HUDEP-2 (cell line): Measurements from ENCODE around the gene FAM184B.
"Not testable (repeated sequence)": the region's sequence is repeated elsewhere in the genome, so short reads cannot be mapped to it uniquely, and the experiment has no call there.

Experiments
- DNase-seq, 76 experiments: peaks; one replicate each; lab custom pipeline; 2025; ENCODE audit not compliant: unreplicated experiment in 76 of 76; lab: John Stamatoyannopoulos, UW

FAM184B gene

DNA sequence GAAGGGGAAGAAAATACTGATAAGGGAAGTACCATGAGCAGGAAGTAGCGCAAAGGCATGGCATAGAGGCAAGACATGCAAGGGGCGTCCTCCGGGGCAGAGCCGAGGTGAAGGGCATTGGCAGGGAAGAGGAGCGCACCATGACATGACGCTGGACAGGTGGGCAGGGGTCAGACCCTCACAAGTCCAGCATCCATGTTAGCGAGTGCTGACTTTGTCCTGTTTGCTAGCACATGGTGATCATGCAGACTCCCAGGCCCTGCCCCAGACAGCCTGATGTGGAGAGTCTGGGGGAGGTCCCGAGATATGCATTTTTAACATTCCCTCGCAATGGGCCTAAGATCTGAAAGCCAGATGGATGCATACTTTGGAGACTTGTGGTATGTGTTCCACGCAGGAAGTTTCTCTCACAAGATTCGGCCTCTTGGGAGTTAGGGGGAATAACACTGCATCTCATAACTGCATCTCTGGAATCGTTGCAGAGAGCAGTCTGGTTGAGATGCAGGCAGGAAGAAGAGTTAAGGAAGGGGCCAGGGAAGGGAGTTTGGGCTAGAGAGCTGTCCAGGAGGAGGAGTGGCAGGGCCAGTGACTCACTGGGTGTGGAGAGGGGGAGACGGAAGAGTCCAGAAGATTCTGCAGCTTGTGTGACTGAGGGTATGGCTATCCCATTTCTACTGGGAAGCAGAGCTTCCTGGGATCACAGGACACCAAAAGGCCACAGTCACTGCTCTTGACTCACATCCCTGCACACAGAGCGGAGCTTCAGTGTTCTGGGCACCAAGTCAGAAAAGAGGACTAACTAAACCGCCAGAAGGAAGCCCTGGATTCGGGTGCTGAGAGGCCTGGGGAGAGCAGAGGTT is 59.7 kb downstream of the FAM184B start:
- no peak for DNase-seq

DNA sequence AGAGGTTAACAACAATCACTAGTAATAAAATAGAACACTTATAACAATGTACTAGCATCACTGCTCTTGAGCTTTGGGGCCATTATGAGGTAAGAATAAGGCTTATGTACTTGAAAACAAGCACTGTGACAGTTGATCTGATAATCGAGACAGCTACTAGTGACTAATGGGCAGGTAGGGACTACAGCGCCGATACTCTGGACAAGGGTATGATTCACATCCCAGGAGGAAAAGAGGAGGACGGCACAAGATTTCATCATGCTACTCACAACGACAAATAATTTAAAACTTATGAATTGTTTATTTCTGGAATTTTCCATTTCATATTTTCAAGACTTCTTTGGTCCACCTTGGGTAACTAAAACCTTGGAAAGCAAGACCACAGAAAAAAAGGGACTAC is 62.3 kb downstream of the FAM184B start:
- no peak for DNase-seq

DNA sequence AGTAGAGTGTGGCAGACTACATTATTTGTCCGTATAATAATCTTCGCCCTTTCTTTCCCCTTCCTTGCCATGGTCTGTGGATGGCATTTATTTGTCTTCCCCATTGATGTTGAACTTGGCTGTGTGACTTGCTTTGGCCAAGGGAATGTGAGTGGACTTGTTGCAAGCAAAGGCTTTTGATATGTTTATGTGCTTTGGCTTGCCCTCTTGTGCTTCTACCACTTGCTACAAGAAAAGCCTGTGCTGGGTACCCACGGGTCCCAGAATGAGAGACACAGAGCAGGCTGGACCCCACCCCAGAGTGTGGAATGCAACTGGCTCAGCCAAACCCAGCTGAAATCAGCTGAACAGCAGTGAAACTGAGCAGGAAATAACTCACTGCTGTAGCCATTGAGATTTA is 63.0 kb downstream of the FAM184B start:
- no peak for DNase-seq

DNA sequence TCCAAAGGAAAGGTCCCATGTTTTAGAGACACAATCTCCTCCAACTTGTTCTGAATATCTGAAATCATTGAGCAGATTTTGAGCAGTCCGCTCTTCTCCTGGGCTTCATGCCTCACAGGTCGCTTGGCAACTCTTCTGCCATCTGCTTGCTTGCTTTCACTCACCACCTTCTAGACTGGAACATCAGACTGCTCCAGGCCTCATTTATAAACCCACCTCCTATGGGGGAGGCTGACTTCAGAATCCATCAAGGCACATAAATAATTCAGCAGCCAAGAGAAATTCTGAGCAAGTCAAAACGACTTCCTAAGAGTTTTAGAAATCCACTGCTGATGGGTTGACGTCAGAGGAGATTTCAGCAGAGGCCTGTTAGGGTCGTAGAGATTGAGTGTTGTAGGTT is 64.1 kb downstream of the FAM184B start:
- DNase-seq: no peak

DNA sequence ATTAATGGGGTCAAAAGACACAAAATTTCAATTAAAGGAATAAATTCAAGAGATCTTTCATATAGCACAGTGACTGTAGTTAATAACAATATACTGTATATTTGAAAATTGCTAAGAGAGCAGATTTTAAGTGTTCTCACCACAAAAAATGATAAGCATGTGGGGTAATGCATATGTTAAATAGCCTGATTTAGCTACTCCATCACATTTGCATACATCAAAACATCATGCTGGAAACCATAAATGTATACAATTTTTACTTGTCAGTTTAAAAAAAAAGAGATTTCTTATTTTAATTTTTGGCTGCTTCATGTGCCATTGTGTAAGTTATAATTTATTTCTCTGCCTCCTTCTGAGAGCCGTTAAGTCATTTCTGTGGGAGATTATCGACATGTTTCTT is 65.9 kb downstream of the FAM184B start:
- no peak for DNase-seq

DNA sequence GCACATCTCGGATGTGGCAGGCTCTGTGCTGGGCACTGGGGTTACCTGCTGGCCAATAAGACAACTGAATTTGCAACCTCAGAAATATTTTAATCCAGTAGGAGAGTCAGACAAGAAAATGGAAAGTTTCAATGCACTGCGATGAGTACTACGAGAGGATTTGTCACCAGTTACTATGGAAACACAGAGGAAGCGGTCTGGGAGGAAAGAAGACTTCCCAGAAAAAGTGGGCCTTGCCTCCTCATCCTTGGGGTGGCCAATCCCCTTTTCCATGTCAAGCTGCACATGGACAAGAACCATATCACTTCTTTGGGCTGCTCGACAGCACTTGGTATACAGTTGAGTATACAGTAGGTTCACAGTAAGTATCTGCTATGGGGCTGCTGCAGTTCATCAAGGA is 67.6 kb downstream of the FAM184B start:
- no peak for DNase-seq

DNA sequence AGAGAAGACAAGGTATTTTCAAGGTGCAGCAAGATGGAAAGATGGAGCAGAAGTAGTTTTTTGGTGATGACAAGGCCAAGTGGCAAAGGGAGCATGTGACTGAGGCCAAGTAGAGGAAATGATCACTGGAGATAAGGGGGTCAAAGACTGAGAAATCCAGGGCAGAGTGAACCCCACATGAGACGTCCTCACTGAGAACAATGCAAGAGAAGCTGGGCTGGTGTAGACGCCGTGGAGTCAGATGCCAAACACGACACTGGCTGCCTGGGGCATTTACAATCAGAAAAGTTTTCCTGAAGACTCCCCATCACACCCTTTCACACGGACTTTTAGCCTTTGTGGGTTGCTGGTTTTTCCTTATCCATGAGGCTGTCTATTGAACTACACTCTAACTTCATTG is 69.3 kb downstream of the FAM184B start:
- DNase-seq: no peak

DNA sequence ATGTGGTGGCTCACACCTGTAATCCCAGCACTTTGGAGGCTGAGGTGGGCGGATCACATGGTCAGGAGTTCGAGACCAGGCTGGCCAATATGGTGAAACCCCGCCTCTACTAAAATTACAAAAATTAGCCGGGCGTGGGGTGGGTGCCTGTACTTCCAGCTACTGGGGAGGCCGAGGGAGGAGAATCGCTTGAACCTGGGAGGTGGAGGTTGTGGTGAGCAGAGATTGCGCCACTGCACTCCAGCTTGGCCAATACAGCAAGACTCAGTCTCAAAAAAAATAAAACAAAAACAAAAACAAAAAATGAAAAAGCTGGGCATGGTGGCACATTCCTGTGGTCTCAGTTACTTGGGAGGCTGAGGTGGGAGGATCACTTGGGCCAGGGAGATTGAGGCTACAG is 70.2 kb downstream of the FAM184B start:
- not testable (repeated sequence) for DNase-seq

DNA sequence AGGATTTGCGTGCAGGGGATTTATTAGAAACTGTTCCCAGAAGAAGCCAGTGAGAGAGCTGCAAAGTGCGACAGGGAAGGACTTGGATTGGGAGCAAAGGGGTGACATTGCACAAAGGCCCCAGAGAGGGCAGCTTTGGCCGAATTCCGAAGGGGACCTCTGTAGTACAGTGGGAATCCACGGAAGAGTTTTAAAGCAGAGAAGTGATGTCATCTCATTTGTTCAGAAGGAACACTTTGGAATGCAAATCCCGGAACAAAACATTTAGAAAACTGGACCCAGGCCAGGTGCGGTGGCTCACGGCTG is 71.7 kb downstream of the FAM184B start:
- DNase-seq: no peak

DNA sequence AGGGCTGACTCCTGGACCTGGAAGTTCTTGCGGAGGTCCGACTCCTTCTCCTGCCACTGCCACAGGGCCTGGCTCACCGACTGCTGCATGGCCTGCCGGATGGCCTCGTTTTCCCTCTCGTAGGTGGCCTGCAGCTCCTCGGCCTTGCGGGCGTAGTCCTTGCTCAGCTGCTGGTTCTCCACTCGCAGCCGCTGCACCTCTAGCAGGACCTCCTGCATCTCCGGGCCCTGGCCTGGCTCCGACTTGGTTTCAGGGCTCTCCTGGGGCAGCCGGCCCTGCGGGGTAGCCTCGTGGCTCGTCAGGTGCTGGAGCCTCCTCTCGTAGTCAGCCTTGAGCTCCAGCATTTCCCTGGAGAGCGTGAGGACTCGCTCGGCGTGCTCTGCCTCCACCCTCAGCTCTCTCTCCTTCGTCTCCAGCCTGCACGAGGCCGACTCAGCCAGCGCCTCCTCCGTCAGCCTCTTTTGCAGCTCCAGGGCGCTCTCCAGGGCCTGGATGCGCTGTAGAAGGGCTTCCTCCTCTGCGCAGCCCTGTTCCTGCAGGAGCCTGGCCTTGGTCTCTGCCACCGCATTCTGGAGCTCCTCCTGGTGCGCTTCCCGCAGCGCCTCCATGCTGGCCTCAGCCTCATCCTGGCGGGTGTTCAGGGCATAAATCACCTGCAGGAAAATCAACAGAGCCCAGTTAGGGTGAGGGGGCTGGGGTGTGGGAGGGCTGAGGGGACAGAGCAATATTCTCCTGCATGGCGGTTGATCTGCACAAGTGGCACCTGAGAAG is 72.2 kb downstream of the FAM184B start:
- no peak for DNase-seq

DNA sequence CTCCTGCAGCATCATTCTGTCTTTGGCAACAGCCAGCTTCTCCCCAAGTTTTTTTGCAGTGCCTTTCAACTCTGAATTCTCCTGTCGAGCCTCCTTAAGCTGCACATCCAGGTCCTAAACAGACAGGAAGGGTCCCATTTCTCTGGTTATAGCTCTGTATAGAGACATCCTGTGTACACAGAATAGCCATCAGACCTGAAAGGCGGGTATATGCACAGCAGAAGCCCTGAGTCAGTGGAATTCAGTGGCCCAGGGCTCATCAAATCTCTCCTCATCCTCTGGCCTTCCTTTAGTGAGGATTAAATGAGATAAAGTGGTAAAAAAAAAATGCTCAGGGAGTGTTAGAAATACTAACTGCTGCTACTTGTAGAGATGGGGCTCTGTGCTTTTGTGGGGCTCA is 73.8 kb downstream of the FAM184B start:
- no peak for DNase-seq

DNA sequence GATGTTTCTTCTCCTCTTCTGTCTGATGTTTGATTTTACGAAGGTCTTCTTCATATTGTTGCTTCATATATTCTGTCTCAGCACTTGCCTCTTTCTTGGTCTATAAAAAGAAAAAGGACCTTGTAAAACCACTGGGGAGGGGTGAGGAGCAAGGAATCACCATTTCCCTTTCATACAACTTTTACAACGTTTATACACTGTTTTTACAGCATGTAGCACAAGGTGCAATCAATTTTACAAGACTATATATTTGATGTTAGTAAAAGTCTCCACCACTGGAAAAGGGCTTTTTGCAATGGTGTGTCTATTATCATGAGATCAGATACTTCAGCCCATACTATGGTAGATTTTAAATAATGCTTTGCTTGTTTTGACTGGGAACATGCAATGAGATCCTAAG is 76.3 kb downstream of the FAM184B start:
- no peak for DNase-seq

DNA sequence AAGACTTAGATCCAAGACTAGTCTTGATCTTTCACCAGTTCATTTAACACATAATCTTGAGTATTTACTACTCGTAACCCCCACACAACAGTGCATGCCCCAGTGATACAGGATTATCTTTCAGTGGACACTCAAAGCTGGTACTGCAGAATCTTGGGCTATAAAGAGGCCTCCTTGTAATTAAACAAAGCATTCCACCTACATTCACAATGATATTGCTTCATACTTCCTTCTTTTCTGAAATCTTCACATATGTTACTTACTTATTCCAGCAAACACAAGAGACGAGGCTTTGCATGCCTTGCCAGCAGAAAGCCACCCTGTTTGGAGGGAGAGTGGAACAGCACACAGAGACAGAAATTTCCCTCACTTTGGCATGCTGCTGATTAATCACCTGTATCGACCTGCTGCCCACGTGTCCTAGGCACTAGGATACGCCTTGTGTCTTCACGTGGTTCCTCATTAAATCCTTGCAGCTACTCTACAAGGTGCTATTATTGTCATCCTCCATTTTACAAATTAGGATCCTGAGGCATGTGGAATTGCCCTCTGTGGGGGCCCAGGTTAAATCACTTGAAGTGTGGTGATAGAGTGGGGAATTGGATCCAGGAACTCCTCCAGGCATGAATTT is 77.3 kb downstream of the FAM184B start:
- DNase-seq: no peak

DNA sequence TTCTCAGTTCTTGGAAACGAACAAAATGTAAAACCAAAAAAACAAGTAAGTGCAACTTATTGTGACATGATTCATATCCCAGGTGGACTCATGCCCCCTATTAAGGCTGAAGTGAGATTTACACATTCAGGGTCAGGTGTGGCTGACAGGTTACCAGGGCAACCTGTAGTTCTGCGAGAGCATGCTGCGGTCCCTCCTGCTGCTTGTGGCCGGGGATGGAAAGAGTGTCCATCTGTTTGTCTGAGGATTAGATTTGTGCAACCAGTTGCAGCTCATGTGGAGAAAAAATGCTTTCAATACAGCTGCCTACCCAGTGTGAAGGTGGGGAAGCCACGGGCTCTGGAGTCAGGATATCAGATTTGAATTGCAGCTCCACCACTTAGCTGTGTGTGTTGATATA is 78.8 kb downstream of the FAM184B start:
- no peak for DNase-seq

DNA sequence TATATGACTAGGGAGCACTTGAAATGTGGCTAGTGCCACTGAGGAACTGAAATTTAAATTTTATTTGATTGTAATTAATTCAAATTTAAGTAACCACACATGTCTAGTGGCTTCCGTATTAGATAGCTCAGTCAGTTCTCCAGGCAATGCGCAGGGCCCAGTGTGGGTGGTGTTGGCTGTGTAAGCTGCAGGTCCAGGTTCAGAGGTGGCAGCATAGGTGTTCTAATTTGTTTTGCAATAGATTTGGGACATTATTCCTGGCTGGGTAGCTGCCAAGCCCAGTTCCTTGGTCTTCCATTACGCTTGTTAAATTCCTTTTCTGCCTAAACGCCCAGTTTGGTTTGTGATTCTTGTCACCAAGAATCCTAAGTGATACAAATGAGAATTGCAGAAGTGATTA is 79.5 kb downstream of the FAM184B start:
- DNase-seq: no peak

DNA sequence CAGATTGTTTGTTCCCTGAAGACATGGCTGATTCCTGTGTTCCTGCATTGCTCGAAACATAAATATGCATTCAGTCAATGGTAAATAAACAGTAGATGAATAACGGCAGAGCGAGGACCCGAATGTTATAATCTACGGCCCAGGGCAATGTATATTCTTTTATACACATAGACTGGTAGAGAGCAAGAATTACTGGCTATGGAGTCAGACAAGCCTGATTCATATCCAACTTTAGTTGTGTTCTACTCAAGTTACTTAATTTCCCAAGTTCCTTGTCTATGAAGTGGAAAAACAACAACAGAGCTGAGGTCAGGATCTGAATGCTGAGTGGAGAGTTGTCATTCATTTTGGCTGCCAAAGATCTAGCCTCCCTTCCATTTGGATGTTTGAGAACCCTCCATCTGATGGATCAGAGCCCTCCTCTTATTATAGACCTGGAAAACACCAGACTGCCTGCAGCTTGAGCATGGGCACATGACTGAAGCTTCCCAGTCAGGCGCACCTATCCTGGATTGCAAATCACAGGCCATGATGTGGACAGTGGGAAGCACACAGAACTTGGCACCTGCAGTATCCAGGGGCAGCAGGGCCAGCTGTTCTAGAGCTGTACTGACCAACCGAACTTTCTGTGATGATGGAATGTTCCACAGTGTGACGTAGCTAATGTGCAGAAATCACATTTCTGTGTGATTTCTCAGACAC is 80.1 kb downstream of the FAM184B start:
- DNase-seq: no peak

DNA sequence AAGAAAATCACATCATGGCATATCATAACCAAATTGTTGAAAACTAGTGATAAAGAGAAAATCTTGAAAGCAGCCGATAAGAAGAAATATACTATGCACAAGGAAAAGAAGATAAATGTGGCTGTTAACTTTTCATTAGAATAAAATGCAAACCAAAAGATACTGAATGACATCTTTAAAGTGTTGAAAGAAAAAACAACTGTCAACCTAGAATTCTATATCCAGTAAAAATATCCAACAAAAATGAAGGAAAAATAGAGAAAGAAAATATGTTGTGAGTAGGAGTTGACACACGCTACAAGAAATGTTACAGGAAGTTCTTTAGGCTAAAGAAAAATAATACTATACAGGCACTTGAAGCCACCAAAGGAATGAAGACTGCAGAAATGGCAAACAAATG is 82.0 kb downstream of the FAM184B start:
- no peak for DNase-seq

DNA sequence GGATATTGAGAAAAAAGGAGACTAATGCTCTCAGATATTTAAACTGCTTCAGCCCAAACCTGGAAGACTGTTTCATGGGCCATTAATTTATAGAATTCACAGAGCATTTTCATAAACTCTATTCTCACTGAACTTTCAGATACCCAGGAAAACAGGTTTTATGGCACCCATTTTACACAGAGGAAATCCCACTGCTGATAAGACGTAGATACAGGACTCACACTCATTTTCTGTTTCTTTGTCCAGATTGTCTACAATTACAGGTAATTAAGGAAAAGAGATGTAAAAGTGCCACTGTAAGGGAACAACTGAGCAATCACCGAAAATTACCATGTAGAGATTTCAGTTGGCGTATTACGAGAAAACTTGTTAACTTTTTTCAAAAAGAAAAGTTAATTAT is 83.3 kb downstream of the FAM184B start:
- no peak for DNase-seq

DNA sequence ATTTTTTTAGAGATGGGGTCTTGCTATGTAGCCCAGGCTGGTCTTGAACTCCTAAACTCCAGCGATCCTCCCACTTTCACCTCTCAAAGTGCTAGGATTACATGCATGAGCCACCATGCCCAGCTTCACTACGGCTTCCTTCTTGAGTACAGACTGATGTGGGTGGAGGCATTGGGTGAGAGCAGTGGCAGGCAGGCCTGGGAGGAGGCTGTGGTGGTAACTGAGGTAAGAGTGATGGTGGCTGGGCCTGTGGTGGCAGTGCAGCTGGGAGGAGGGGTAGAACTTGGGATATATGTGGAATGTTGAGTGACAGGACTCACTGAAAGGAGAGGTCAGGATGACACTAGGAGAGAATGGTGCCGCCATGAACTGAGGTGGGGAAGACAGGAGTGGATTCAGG is 86.1 kb downstream of the FAM184B start:
- no peak for DNase-seq

DNA sequence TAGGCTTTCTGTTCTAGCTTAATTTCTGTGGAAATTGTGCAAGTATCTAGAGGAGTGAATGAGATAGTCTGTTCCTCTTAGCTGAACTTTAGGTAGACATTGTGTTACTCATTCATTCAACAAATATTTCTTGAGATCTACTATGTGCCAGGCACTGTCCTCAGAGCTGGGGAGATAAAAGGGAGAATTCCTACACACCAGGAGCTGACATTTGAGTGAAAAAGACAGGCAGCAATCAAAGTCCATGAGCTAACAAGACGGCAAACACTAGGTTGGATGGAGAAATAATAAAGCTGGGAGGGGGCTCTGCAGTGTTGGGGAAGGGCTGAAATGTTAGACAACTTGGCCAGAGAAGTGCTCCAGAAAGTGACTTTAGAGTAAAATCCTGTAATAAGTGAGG is 86.9 kb downstream of the FAM184B start:
- no peak for DNase-seq

DNA sequence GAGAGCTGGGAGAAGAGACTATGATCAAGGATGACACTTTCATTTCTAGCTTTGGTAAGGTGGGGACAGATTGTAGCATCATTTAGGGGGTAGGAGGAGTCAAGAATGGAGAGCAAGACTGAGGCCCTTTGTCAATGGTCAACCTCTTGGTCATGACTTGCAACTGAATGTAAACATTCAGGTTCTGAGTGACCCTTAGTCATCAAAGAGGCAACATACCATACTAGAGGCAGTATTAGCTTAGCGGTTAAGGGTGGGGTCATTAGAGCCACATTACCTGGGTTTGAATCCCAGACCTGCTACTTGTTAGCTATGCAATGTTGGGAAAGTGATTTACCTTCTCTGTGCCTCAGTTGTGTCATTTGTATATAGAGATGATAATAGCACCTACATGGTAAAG is 90.5 kb downstream of the FAM184B start:
- DNase-seq: no peak
